Measurements from ENCODE around the gene TUBGCP2. TPM values are rescaled to one million over a fixed set of nuclear protein-coding genes. Genes with fewer than 3 reads are reported as not detected.
A peak's percentile ranks its signal among the peaks of the same experiment; 100 is the strongest.

TUBGCP2 gene
- total and polyA plus RNA-seq, 2 of the 13 experiments (the other 11 are each of a cell fraction or from before 2014, with no cell fraction given) = 21.3 to 34.5 TPM

DNA sequence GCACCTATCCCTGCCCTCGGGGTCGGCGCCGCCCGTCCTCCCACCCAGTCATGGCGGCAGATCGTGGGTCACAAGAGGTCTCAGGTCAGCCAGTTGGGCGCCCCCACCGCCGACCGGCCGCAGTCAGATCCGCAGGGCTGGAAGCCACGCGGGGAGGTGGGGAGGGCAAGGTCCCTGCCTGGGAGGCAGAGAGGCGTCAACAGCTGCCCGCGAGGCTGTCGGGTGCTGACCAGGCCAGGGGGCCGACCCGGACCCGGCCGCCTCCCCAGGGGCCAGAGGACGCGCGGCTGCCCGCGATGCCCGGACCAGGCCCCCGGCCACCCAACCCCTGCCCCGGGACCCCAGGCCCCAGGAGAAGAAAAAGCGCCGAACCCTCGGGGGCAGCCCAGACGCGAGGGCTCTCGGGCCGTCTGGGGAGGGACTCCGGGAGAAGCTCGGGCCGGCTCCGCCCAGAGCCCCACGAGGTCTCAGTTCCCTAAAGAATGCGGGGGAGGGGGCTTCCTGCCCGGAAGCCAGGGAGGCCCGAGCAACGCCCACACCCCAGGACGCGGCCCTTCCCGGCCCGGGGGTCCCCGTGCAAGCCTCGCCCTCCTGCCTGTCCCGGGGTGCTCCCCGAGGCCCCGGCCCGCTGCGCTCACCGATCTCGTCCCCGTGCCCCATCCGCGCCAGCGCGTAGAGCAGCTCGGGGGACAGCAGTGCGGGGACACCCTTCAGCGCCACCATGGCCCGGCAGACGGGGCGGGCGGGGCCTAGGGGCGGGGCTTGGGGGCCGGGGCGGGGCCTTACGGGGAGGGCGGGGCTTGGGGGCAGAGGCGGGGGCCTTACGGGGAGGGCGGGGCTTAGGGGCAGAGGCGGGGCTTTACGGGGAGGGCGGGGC is 48.9 kb upstream of the TUBGCP2 start, which contains the start of gene FUOM (continued):
- no peak; the same call in 1 of the 2 replicates for TF ChIP-seq PRDM15 (CRISPR knock-in tag; IDR thresholded peaks at IDR 0.05)
- TF ChIP-seq HOMEZ (CRISPR knock-in tag; IDR thresholded peaks at IDR 0.05; ENCODE audit: low read depth) = no peak
- 0 out of 2 replicates have a peak, but pooled peaks have one; percentile 9 for TF ChIP-seq ZHX2 (IDR thresholded peaks at IDR 0.05; ENCODE audit: low read depth)
- no peak for TF ChIP-seq ZHX2 (CRISPR knock-in tag; IDR thresholded peaks at IDR 0.05; ENCODE audit: borderline replicate concordance)
- TF ChIP-seq TEAD3 (CRISPR knock-in tag; optimal IDR thresholded peaks at IDR 0.05; ENCODE audit: borderline replicate concordance) = no peak
- TF ChIP-seq ZNF329 (CRISPR knock-in tag; IDR thresholded peaks at IDR 0.05; ENCODE audit: low read depth) = no peak
- TF ChIP-seq ZNF280D (CRISPR knock-in tag; IDR thresholded peaks at IDR 0.05) = 0 out of 2 replicates have a peak, but pooled peaks have one; percentile 31
- TF ChIP-seq KDM5A (IDR thresholded peaks at IDR 0.05; ENCODE audit: borderline replicate concordance, low read length) = no peak
- TF ChIP-seq, protein P1, sequence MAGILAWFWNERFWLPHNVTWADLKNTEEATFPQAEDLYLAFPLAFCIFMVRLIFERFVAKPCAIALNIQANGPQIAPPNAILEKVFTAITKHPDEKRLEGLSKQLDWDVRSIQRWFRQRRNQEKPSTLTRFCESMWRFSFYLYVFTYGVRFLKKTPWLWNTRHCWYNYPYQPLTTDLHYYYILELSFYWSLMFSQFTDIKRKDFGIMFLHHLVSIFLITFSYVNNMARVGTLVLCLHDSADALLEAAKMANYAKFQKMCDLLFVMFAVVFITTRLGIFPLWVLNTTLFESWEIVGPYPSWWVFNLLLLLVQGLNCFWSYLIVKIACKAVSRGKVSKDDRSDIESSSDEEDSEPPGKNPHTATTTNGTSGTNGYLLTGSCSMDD (CRISPR knock-in tag; IDR thresholded peaks at IDR 0.05) = no peak
- no peak for TF ChIP-seq HDAC1 (CRISPR knock-in tag; IDR thresholded peaks at IDR 0.05)
- no peak for TF ChIP-seq ATF1 (CRISPR knock-in tag; IDR thresholded peaks at IDR 0.05)
